Measurements from ENCODE around the gene RBMS3.

Gene RBMS3

GRCh38 chr3:29576675-29577074, 295.8 kb downstream of the RBMS3 start:
- no peak for DNase-seq (ENCODE audit: low read depth in 2 of 2)

- DNase-seq (ENCODE audit: low read depth in 2 of 2): no peak
Observed at GRCh38 chr3:29577250-29577649, 296.4 kb downstream of the RBMS3 start.

GRCh38 chr3:29581311-29581710, 300.4 kb downstream of the RBMS3 start:
- no peak for DNase-seq (ENCODE audit: low read depth in 2 of 2)

- DNase-seq (ENCODE audit: low read depth in 2 of 2): no peak
Observed at GRCh38 chr3:29582273-29582672, 301.4 kb downstream of the RBMS3 start.

GRCh38 chr3:29583861-29584260, 303.0 kb downstream of the RBMS3 start:
- no peak for DNase-seq (ENCODE audit: low read depth in 2 of 2)

GRCh38 chr3:29585368-29585767, 304.5 kb downstream of the RBMS3 start:
- no peak for DNase-seq (ENCODE audit: low read depth in 2 of 2)

- no peak for DNase-seq (ENCODE audit: low read depth in 2 of 2)
Observed at GRCh38 chr3:29587340-29587739, 306.5 kb downstream of the RBMS3 start.

GRCh38 chr3:29590012-29590411, 309.1 kb downstream of the RBMS3 start:
- no peak for DNase-seq (ENCODE audit: low read depth in 2 of 2)

- DNase-seq (ENCODE audit: low read depth in 2 of 2): no peak
Observed at GRCh38 chr3:29590461-29590860, 309.6 kb downstream of the RBMS3 start.

- no peak for DNase-seq (ENCODE audit: low read depth in 2 of 2)
Observed at GRCh38 chr3:29591579-29591978, 310.7 kb downstream of the RBMS3 start.

GRCh38 chr3:29593802-29594201, 312.9 kb downstream of the RBMS3 start:
- DNase-seq (ENCODE audit: low read depth in 2 of 2): no peak

- no peak for DNase-seq (ENCODE audit: low read depth in 2 of 2)
Observed at GRCh38 chr3:29594261-29594660, 313.4 kb downstream of the RBMS3 start.

GRCh38 chr3:29597376-29598008, 316.6 kb downstream of the RBMS3 start:
- DNase-seq (ENCODE audit: low read depth in 2 of 2): no peak

- no peak for DNase-seq (ENCODE audit: low read depth in 2 of 2)
Observed at GRCh38 chr3:29601861-29602585, 321.2 kb downstream of the RBMS3 start.

- DNase-seq (ENCODE audit: low read depth in 2 of 2): no peak
Observed at GRCh38 chr3:29605845-29606244, 325.0 kb downstream of the RBMS3 start.

GRCh38 chr3:29606416-29606815, 325.5 kb downstream of the RBMS3 start:
- no peak for DNase-seq (ENCODE audit: low read depth in 2 of 2)

- no peak for DNase-seq (ENCODE audit: low read depth in 2 of 2)
Observed at GRCh38 chr3:29608414-29609327, 327.8 kb downstream of the RBMS3 start.

- no peak for DNase-seq (ENCODE audit: low read depth in 2 of 2)
Observed at GRCh38 chr3:29609328-29609811, 328.5 kb downstream of the RBMS3 start.

GRCh38 chr3:29610781-29611180, 329.9 kb downstream of the RBMS3 start:
- no peak for DNase-seq (ENCODE audit: low read depth in 2 of 2)

GRCh38 chr3:29611252-29611651, 330.4 kb downstream of the RBMS3 start:
- no peak for DNase-seq (ENCODE audit: low read depth in 2 of 2)

GRCh38 chr3:29612536-29612935, 331.7 kb downstream of the RBMS3 start:
- no peak for DNase-seq (ENCODE audit: low read depth in 2 of 2)

- no peak for DNase-seq (ENCODE audit: low read depth in 2 of 2)
Observed at GRCh38 chr3:29614954-29615353, 334.1 kb downstream of the RBMS3 start.
